Osteocyte (in vitro differentiated cells): ENCODE data around the gene ZNF148. TPM values are rescaled to one million over a fixed set of nuclear protein-coding genes. Genes with fewer than 3 reads are reported as not detected.

Experiments used
- DNase-seq: peaks from one replicate; pipeline ENCODE4 v3.0.0; 2021; ENCODE audit warnings: mixed read lengths; ENCODE audit not compliant: unreplicated experiment; ENCODE audit errors: extremely low spot score
- H3K27ac Mint-ChIP-seq: one replicate; pipeline ENCODE4 v1.8.0; 2021; ENCODE audit warnings: mild to moderate bottlenecking, mixed read lengths; ENCODE audit not compliant: unreplicated experiment
- H3K27me3 Mint-ChIP-seq: one replicate; pipeline ENCODE4 v1.8.0; 2021; ENCODE audit warnings: mixed read lengths; ENCODE audit not compliant: unreplicated experiment
- H3K36me3 Mint-ChIP-seq: one replicate; pipeline ENCODE4 v1.8.0; 2021; ENCODE audit warnings: mixed read lengths; ENCODE audit not compliant: unreplicated experiment
- H3K4me1 Mint-ChIP-seq: one replicate; pipeline ENCODE4 v1.8.0; 2021; ENCODE audit warnings: mixed read lengths; ENCODE audit not compliant: unreplicated experiment
- H3K4me3 Mint-ChIP-seq: one replicate; pipeline ENCODE4 v1.8.0; 2021; ENCODE audit warnings: mild to moderate bottlenecking, moderate library complexity, mixed read lengths; ENCODE audit not compliant: unreplicated experiment
- H3K9me3 Mint-ChIP-seq: one replicate; pipeline ENCODE4 v1.8.0; 2021; ENCODE audit warnings: mixed read lengths; ENCODE audit not compliant: unreplicated experiment
- total RNA-seq: library from RNA; stranded (reverse); gene quantifications from 2 replicates; pipeline ENCODE4 v1.2.1, GENCODE V29; 2021
- TF ChIP-seq, protein P1 (sequence below): fragments of 200-600 bp; sonication (generic); IDR thresholded peaks from 2 replicates; pipeline ENCODE4 v1.5.0; 2021; ENCODE audit warnings: antibody characterized with exemption, mild to moderate bottlenecking, moderate library complexity

ZNF148 gene
- total RNA-seq, 1 donor from 2014 or later = 46.2 TPM

DNA sequence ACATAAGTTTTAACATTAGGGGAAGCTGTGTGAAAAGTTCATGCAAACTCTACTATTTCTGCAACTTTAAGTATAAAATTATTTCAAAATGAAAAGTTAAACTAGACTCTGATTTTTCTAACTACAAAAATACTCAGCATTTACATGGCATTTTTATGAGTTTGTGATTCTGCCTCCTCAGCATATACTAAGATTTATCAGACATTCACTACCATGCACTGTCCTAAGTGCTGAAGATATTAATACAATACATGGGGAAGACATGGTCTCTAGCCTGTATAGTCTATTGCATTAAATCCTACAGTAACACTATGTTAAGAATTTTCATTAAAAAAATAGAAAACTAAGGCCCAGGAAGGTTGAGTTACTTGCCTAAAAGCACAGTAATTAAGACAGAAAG lies 80.7 kb downstream of the ZNF148 start:
- DNase-seq = no peak
- H3K4me3 Mint-ChIP-seq = no peak overlapping the region

DNA sequence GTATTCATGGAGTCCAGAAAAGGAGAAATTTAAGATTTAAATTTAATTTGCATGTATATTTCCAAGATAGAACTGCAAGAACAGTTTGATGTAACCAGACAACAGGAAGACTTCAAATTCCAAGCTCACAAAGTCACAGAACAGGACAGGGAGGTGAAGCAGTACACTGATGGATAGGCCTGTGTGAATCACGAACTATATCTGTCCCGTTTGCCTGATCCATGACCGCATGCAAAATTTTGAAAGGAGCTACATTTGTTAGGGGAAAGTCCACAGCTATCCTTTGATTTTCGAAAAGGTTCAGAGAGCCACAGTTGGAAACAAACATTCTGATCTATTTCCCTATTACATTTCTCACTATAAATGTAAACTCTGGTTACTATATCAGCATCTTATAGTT lies 83.1 kb downstream of the ZNF148 start:
- Mint-ChIP-seq H3K27ac (no peak overlapping the region), H3K4me3 (no peak overlapping the region), H3K27me3 (no peaks in the 10 kb centered on the region), H3K4me1 (peaks cover 9% of the 10 kb centered on the region), H3K36me3 (peaks cover 10% of the 10 kb centered on the region), H3K9me3 (peaks cover 7% of the 10 kb centered on the region)
- no peak for DNase-seq
- TF ChIP-seq, protein P1, sequence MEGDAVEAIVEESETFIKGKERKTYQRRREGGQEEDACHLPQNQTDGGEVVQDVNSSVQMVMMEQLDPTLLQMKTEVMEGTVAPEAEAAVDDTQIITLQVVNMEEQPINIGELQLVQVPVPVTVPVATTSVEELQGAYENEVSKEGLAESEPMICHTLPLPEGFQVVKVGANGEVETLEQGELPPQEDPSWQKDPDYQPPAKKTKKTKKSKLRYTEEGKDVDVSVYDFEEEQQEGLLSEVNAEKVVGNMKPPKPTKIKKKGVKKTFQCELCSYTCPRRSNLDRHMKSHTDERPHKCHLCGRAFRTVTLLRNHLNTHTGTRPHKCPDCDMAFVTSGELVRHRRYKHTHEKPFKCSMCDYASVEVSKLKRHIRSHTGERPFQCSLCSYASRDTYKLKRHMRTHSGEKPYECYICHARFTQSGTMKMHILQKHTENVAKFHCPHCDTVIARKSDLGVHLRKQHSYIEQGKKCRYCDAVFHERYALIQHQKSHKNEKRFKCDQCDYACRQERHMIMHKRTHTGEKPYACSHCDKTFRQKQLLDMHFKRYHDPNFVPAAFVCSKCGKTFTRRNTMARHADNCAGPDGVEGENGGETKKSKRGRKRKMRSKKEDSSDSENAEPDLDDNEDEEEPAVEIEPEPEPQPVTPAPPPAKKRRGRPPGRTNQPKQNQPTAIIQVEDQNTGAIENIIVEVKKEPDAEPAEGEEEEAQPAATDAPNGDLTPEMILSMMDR = no peak

More for the DNA sequence above, 80.7 kb downstream of the ZNF148 start:
- Mint-ChIP-seq H3K27me3 (no peaks in the 10 kb centered on the region), H3K4me1 (peaks cover 8% of the 10 kb centered on the region), H3K36me3 (peaks cover 4% of the 10 kb centered on the region), H3K9me3 (peaks cover 7% of the 10 kb centered on the region), H3K27ac (no peak overlapping the region)
- TF ChIP-seq, protein P1 = no peak

- no peak overlapping the region for H3K27ac Mint-ChIP-seq
Observed at GRCh38 chr3:125289429-125289981, 85.6 kb downstream of the ZNF148 start.

GRCh38 chr3:125287248-125287647 lies 87.9 kb downstream of the ZNF148 start:
- Mint-ChIP-seq H3K36me3 (peaks cover 13% of the 10 kb centered on the region), H3K9me3 (no peaks in the 10 kb centered on the region), H3K27me3 (no peaks in the 10 kb centered on the region), H3K27ac (no peak overlapping the region), H3K4me1 (peaks cover 24% of the 10 kb centered on the region), H3K4me3 (no peak overlapping the region)
- TF ChIP-seq, protein P1 = no peak
- no peak for DNase-seq

More at GRCh38 chr3:125289429-125289981, 85.6 kb downstream of the ZNF148 start:
- TF ChIP-seq, protein P1 = no peak
- DNase-seq = no peak
- Mint-ChIP-seq H3K4me3 (no peak overlapping the region), H3K4me1 (peaks cover 8% of the 10 kb centered on the region), H3K9me3 (peaks cover 7% of the 10 kb centered on the region), H3K36me3 (peaks cover 15% of the 10 kb centered on the region), H3K27me3 (no peaks in the 10 kb centered on the region)

DNA sequence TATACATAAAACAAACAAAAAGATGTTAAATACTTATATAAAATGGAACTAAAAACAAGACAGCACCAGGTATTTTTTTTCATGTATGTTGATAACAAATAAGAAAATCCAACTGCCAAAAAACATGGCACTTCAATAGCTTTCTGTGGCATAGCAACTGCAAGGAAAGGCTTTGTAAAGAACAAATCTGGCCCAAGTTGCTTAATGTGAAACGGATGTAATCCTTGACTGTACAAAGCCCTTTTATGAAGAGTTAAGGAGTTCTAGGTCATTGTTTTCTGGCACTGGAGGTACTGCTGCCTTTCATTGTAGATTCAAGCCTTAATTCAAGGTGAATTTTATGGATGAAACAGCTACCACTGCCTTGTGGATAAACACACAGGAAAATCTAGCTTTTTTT lies 93.7 kb downstream of the ZNF148 start:
- H3K27ac Mint-ChIP-seq = no peak overlapping the region
- no peaks in the 10 kb centered on the region for H3K27me3 Mint-ChIP-seq
- peaks cover 13% of the 10 kb centered on the region for H3K36me3 Mint-ChIP-seq
- H3K9me3 Mint-ChIP-seq = no peaks in the 10 kb centered on the region
- DNase-seq = no peak
- H3K4me1 Mint-ChIP-seq = peaks cover 35% of the 10 kb centered on the region
- H3K4me3 Mint-ChIP-seq = no peak overlapping the region
- TF ChIP-seq, protein P1 = no peak
